ENCODE results near the gene ANKRD23. TPM values are rescaled to one million over a fixed set of nuclear protein-coding genes. Genes with fewer than 3 reads are reported as not detected.

Gene ANKRD23
- total and polyA plus RNA-seq, 2 of the 13 experiments (the other 11 are each of a cell fraction or from before 2014, with no cell fraction given), result 1.5 to 1.6 TPM

GRCh38 chr2:96816836-96817702 lies 26.8 kb downstream of the ANKRD23 start (continued):
- TF ChIP-seq HIVEP1 (CRISPR knock-in tag; IDR thresholded peaks at IDR 0.05), result peak; percentile 57; the same call in 1 of the 2 replicates
- no peak for TF ChIP-seq ZFP82 (CRISPR knock-in tag; IDR thresholded peaks at IDR 0.05; ENCODE audit: borderline replicate concordance)
- no peak for TF ChIP-seq ZFP1 (CRISPR knock-in tag; IDR thresholded peaks at IDR 0.05)
- TF ChIP-seq ELF4 (CRISPR knock-in tag; IDR thresholded peaks at IDR 0.05; ENCODE audit: borderline replicate concordance), result no peak
- TF ChIP-seq MLX (CRISPR knock-in tag; IDR thresholded peaks at IDR 0.05), result no peak
- TF ChIP-seq ZNF543 (CRISPR knock-in tag; IDR thresholded peaks at IDR 0.05), result no peak
- TF ChIP-seq WIZ (CRISPR knock-in tag; IDR thresholded peaks at IDR 0.05), result no peak
- no peak for TF ChIP-seq ZSCAN31 (CRISPR knock-in tag; IDR thresholded peaks at IDR 0.05; ENCODE audit: low read depth)
- no peak for TF ChIP-seq ZNF160 (CRISPR knock-in tag; IDR thresholded peaks at IDR 0.05)
- peak; percentile 20; the same call in 1 of the 2 replicates for TF ChIP-seq ZNF292 (CRISPR knock-in tag; IDR thresholded peaks at IDR 0.05; ENCODE audit: borderline replicate concordance, low read depth)
- TF ChIP-seq HNF4A (CRISPR knock-in tag; IDR thresholded peaks at IDR 0.05), result no peak
- TF ChIP-seq E2F5 (CRISPR knock-in tag; conservative IDR thresholded peaks at IDR 0.05), result no peak
- peak; percentile 76; the same call in 1 of the 2 replicates for TF ChIP-seq NFE2L1 (CRISPR knock-in tag; IDR thresholded peaks at IDR 0.05; ENCODE audit: borderline replicate concordance)
- TF ChIP-seq, protein P1, sequence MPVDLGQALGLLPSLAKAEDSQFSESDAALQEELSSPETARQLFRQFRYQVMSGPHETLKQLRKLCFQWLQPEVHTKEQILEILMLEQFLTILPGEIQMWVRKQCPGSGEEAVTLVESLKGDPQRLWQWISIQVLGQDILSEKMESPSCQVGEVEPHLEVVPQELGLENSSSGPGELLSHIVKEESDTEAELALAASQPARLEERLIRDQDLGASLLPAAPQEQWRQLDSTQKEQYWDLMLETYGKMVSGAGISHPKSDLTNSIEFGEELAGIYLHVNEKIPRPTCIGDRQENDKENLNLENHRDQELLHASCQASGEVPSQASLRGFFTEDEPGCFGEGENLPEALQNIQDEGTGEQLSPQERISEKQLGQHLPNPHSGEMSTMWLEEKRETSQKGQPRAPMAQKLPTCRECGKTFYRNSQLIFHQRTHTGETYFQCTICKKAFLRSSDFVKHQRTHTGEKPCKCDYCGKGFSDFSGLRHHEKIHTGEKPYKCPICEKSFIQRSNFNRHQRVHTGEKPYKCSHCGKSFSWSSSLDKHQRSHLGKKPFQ (CRISPR knock-in tag; IDR thresholded peaks at IDR 0.05; ENCODE audit: insufficient replicate concordance), result no peak
- TF ChIP-seq LCORL (IDR thresholded peaks at IDR 0.05), result no peak
- TF ChIP-seq LCORL (CRISPR knock-in tag; IDR thresholded peaks at IDR 0.05), result no peak
- TF ChIP-seq MXD4 (CRISPR knock-in tag; IDR thresholded peaks at IDR 0.05), result no peak
- TF ChIP-seq, protein P2, sequence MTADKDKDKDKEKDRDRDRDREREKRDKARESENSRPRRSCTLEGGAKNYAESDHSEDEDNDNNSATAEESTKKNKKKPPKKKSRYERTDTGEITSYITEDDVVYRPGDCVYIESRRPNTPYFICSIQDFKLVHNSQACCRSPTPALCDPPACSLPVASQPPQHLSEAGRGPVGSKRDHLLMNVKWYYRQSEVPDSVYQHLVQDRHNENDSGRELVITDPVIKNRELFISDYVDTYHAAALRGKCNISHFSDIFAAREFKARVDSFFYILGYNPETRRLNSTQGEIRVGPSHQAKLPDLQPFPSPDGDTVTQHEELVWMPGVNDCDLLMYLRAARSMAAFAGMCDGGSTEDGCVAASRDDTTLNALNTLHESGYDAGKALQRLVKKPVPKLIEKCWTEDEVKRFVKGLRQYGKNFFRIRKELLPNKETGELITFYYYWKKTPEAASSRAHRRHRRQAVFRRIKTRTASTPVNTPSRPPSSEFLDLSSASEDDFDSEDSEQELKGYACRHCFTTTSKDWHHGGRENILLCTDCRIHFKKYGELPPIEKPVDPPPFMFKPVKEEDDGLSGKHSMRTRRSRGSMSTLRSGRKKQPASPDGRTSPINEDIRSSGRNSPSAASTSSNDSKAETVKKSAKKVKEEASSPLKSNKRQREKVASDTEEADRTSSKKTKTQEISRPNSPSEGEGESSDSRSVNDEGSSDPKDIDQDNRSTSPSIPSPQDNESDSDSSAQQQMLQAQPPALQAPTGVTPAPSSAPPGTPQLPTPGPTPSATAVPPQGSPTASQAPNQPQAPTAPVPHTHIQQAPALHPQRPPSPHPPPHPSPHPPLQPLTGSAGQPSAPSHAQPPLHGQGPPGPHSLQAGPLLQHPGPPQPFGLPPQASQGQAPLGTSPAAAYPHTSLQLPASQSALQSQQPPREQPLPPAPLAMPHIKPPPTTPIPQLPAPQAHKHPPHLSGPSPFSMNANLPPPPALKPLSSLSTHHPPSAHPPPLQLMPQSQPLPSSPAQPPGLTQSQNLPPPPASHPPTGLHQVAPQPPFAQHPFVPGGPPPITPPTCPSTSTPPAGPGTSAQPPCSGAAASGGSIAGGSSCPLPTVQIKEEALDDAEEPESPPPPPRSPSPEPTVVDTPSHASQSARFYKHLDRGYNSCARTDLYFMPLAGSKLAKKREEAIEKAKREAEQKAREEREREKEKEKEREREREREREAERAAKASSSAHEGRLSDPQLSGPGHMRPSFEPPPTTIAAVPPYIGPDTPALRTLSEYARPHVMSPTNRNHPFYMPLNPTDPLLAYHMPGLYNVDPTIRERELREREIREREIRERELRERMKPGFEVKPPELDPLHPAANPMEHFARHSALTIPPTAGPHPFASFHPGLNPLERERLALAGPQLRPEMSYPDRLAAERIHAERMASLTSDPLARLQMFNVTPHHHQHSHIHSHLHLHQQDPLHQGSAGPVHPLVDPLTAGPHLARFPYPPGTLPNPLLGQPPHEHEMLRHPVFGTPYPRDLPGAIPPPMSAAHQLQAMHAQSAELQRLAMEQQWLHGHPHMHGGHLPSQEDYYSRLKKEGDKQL (CRISPR knock-in tag; IDR thresholded peaks at IDR 0.05; ENCODE audit: low read depth), result no peak
- peak; percentile 60; the same call in 1 of the 2 replicates for TF ChIP-seq ZNF709 (CRISPR knock-in tag; IDR thresholded peaks at IDR 0.05)
- TF ChIP-seq JUND (CRISPR knock-in tag; IDR thresholded peaks at IDR 0.05), result no peak
- TF ChIP-seq HDAC6 (IDR thresholded peaks at IDR 0.05; ENCODE audit: low read depth, low read length), result no peak
- TF ChIP-seq KLF6 (CRISPR knock-in tag; IDR thresholded peaks at IDR 0.05), result no peak
- TF ChIP-seq RARA (CRISPR knock-in tag; IDR thresholded peaks at IDR 0.05), result no peak

Measured in HepG2 (cell line).